Measurements from ENCODE around the gene BRWD1. TPM values are rescaled to one million over a fixed set of nuclear protein-coding genes. Genes with fewer than 3 reads are reported as not detected.

Gene BRWD1
- total RNA-seq, 3 donors from 2014 or later (not counting 1 experiment from before 2014, with no cell fraction given) = 92.0 to 93.8 (median 93.3) TPM

Other genes with a start within 250 kb of the BRWD1 start
- gene PSMG1, start 130.2 kb downstream of the BRWD1 start, total RNA-seq = 10 to 100 TPM; 11.3 to 12.1 (median 12.0) TPM
- gene HMGN1, start 35.5 kb upstream of the BRWD1 start, total RNA-seq = 100 to 1,000 TPM; 187 to 228 (median 219) TPM
- gene LCA5L, start 132.1 kb upstream of the BRWD1 start, total RNA-seq = under 1 TPM in 2 of 3 donors, not detected in 1; 0.14 to 0.84 TPM
- gene SH3BGR, start 138.3 kb upstream of the BRWD1 start, total RNA-seq = 1 to 10 TPM in 1 of 3 donors, under 1 TPM in 1, not detected in 1; 0.75 to 1.3 TPM

Data from natural killer cell (primary cell).